ENCODE measurements around the gene RASD2.
"Not testable (repeated sequence)": the region's sequence is repeated elsewhere in the genome, so short reads cannot be mapped to it uniquely, and the experiment has no call there.

RASD2 gene

GRCh38 chr22:35540595-35541253, at the start of gene RASD2:
Gene RASD2, plus strand, starts transcription at chr22:35540831. Its CDS starts 5,979 bp downstream, at chr22:35546810.
- peak; percentile 71 for DNase-seq

- not testable (repeated sequence) for DNase-seq
Observed at GRCh38 chr22:35491061-35491907, 49.3 kb upstream of the RASD2 start.

GRCh38 chr22:35491908-35492380, 48.7 kb upstream of the RASD2 start:
- no peak for DNase-seq

- DNase-seq, result no peak
Observed at GRCh38 chr22:35493074-35493473, 47.6 kb upstream of the RASD2 start.

- DNase-seq, result not testable (repeated sequence)
Observed at GRCh38 chr22:35495711-35496110, 44.9 kb upstream of the RASD2 start.

GRCh38 chr22:35496768-35497312, 43.8 kb upstream of the RASD2 start:
- DNase-seq, result no peak

GRCh38 chr22:35498026-35498800, 42.4 kb upstream of the RASD2 start:
- DNase-seq, result no peak

GRCh38 chr22:35502836-35503235, 37.8 kb upstream of the RASD2 start:
- DNase-seq, result no peak

GRCh38 chr22:35505399-35506258, 35.0 kb upstream of the RASD2 start:
- DNase-seq, result no peak

GRCh38 chr22:35506259-35506570, 34.4 kb upstream of the RASD2 start:
- DNase-seq, result no peak

- not testable (repeated sequence) for DNase-seq
Observed at GRCh38 chr22:35507851-35508250, 32.8 kb upstream of the RASD2 start.

- DNase-seq, result no peak
Observed at GRCh38 chr22:35509451-35509850, 31.2 kb upstream of the RASD2 start.

GRCh38 chr22:35509960-35510359, 30.7 kb upstream of the RASD2 start:
- no peak for DNase-seq

GRCh38 chr22:35510481-35510934, 30.1 kb upstream of the RASD2 start:
- DNase-seq, result no peak

GRCh38 chr22:35510951-35511350, 29.7 kb upstream of the RASD2 start:
- DNase-seq, result no peak

GRCh38 chr22:35514366-35514765, 26.3 kb upstream of the RASD2 start:
- DNase-seq, result no peak

GRCh38 chr22:35515952-35516351, 24.7 kb upstream of the RASD2 start:
- DNase-seq, result not testable (repeated sequence)

GRCh38 chr22:35516723-35517122, 23.9 kb upstream of the RASD2 start:
- no peak for DNase-seq

GRCh38 chr22:35517207-35517606, 23.4 kb upstream of the RASD2 start:
- no peak for DNase-seq

- no peak for DNase-seq
Observed at GRCh38 chr22:35517769-35518530, 22.7 kb upstream of the RASD2 start.

GRCh38 chr22:35518811-35519210, 21.8 kb upstream of the RASD2 start:
- no peak for DNase-seq
